HepG2 (cell line): ENCODE results near the gene SERHL2. TPM values are rescaled to one million over a fixed set of nuclear protein-coding genes. Genes with fewer than 3 reads are reported as not detected.

ENCODE experiments used
- AKAP8 ChIP-seq: sonication (generic); formaldehyde crosslinking; IDR thresholded peaks from 2 replicates; pipeline ENCODE4 v1.5.1; 2020; ENCODE audit warnings: mild to moderate bottlenecking, missing genetic modification reagents
- ARHGAP35 ChIP-seq: sonication (generic); formaldehyde crosslinking; IDR thresholded peaks from 2 replicates; pipeline ENCODE4 v1.9.0; 2022; ENCODE audit warnings: mild to moderate bottlenecking, inconsistent platforms, moderate library complexity, missing genetic modification reagents, borderline replicate concordance
- ARNT ChIP-seq: fragments of 450-650 bp; IDR thresholded peaks from 2 replicates; pipeline ENCODE4 v1.6.1; 2017
- ESRRA ChIP-seq: sonication (generic); formaldehyde crosslinking; IDR thresholded peaks from 2 replicates; pipeline ENCODE4 v1.5.1; 2020; ENCODE audit warnings: mild to moderate bottlenecking, low read depth, missing genetic modification reagents
- GABPA ChIP-seq, 2 experiments: IDR thresholded peaks; 2 replicates each; pipeline ENCODE4 v1.6.1; 2011 to 2016; ENCODE audit warnings: low read depth in 2 of 2, low read length in 1 of 2, missing biosample characterization in 1 of 2, missing genetic modification characterization in 1 of 2
- KDM3A ChIP-seq: IDR thresholded peaks from 2 replicates; pipeline ENCODE4 v1.6.1; 2018; ENCODE audit warnings: low read depth, missing compliant biosample characterization
- KDM4B ChIP-seq: sonication (generic); formaldehyde crosslinking; IDR thresholded peaks from 2 replicates; pipeline ENCODE4 v1.4.0; 2020; ENCODE audit warnings: missing genetic modification reagents
- REXO4 ChIP-seq: sonication (generic); formaldehyde crosslinking; IDR thresholded peaks from 2 replicates; pipeline ENCODE4 v1.8.0; 2022; ENCODE audit warnings: missing genetic modification reagents, mild to moderate bottlenecking, borderline replicate concordance
- RFX3 ChIP-seq: IDR thresholded peaks from 2 replicates; pipeline ENCODE4 v1.6.1; 2016; ENCODE audit warnings: missing biosample characterization, missing genetic modification reagents
- SETDB1 ChIP-seq: sonication (generic); formaldehyde crosslinking; IDR thresholded peaks from 2 replicates; pipeline ENCODE4 v1.5.1; 2020; ENCODE audit warnings: missing genetic modification reagents, mild to moderate bottlenecking, borderline replicate concordance
- TEAD2 ChIP-seq: sonication (generic); formaldehyde crosslinking; IDR thresholded peaks from 2 replicates; pipeline ENCODE4 v1.9.0; 2021; ENCODE audit warnings: missing genetic modification reagents
- TOPORS ChIP-seq: sonication (generic); formaldehyde crosslinking; IDR thresholded peaks from 2 replicates; pipeline ENCODE4 v1.8.0; 2023; ENCODE audit warnings: mild to moderate bottlenecking, missing genetic modification reagents
- ZBTB1 ChIP-seq: sonication (generic); formaldehyde crosslinking; IDR thresholded peaks from 2 replicates; pipeline ENCODE4 v1.4.0; 2020; ENCODE audit warnings: missing genetic modification reagents, borderline replicate concordance
- ZC3H13 ChIP-seq: sonication (generic); formaldehyde crosslinking; IDR thresholded peaks from 2 replicates; pipeline ENCODE4 v1.8.1; 2023; ENCODE audit warnings: mild to moderate bottlenecking, missing genetic modification reagents, moderate library complexity
- ZNF609 ChIP-seq: sonication (generic); formaldehyde crosslinking; IDR thresholded peaks from 2 replicates; pipeline ENCODE4 v1.4.0; 2020; ENCODE audit warnings: mild to moderate bottlenecking, missing genetic modification reagents, borderline replicate concordance
- ZNF7 ChIP-seq: IDR thresholded peaks from 2 replicates; pipeline ENCODE4 v1.6.1; 2016; ENCODE audit warnings: missing biosample characterization, missing genetic modification reagents
- ZNF724P ChIP-seq: sonication (generic); formaldehyde crosslinking; IDR thresholded peaks from 2 replicates; pipeline ENCODE4 v1.8.0; 2022; ENCODE audit warnings: missing genetic modification reagents, borderline replicate concordance
- ZNF788 ChIP-seq: sonication (generic); formaldehyde crosslinking; IDR thresholded peaks from 2 replicates; pipeline ENCODE4 v1.5.0; 2020; ENCODE audit warnings: mild to moderate bottlenecking, missing genetic modification reagents, borderline replicate concordance
- ZNF850 ChIP-seq: sonication (generic); formaldehyde crosslinking; conservative IDR thresholded peaks from 2 replicates; pipeline ENCODE4 v1.9.0; 2021; ENCODE audit warnings: mild to moderate bottlenecking, missing genetic modification reagents
- ZNF879 ChIP-seq: sonication (generic); formaldehyde crosslinking; IDR thresholded peaks from 2 replicates; pipeline ENCODE4 v1.8.1; 2023; ENCODE audit warnings: missing genetic modification reagents
- ZSCAN25 ChIP-seq: sonication (generic); formaldehyde crosslinking; IDR thresholded peaks from 2 replicates; pipeline ENCODE4 v1.8.0; 2022; ENCODE audit warnings: mild to moderate bottlenecking, missing genetic modification reagents
- polyA plus RNA-seq, 8 experiments: library from polyadenylated mRNA; depleted of rRNA in 3 of 8; stranded (reverse) in 7 of 8; unstranded in 1 of 8; fragments of >200 nt; fragmentation: Illumina TruSeq in 4 of 8; extraction: Trizol in 4 of 8; gene quantifications; 2 replicates each; pipeline versions ENCODE4 v1.2.1 to v1.2.3, GENCODE V29; 2011 to 2016; ENCODE audit warnings: low read depth in 4 of 8, missing spikeins in 1 of 8, mixed read lengths in 1 of 8; ENCODE audit not compliant: insufficient read depth in 1 of 8
- total RNA-seq, 5 experiments: library from RNA; depleted of rRNA; stranded (reverse); fragments of >200 nt; fragmentation: Illumina TruSeq; extraction: Trizol; gene quantifications; 2 replicates each; pipeline ENCODE4 v1.2.3, GENCODE V29; 2016; ENCODE audit warnings: low read depth in 1 of 5
- TF ChIP-seq, protein P1 (sequence below): IDR thresholded peaks from 2 replicates; pipeline ENCODE4 v1.6.1; 2016; ENCODE audit warnings: low read depth
- TF ChIP-seq, protein P2 (sequence below): sonication (generic); formaldehyde crosslinking; IDR thresholded peaks from 2 replicates; pipeline ENCODE4 v1.4.0; 2020; ENCODE audit warnings: mild to moderate bottlenecking, missing genetic modification reagents

The SERHL2 gene
- total and polyA plus RNA-seq, 2 of the 13 experiments (the other 11 are each of a cell fraction or from before 2014, with no cell fraction given), result 1.0 to 1.8 TPM

GRCh38 chr22:42581762-42582716 is 28.3 kb downstream of the SERHL2 start (continued):
- TF ChIP-seq REXO4 (CRISPR knock-in tag) (no peak), TEAD2 (no peak), SETDB1 (no peak), ZNF609 (no peak), KDM4B (CRISPR knock-in tag) (no peak), ZNF7 (no peak), ZNF724P (CRISPR knock-in tag) (no peak; the same call in 1 of the 2 replicates), TOPORS (CRISPR knock-in tag) (no peak), KDM3A (no peak), ZC3H13 (CRISPR knock-in tag) (peak; percentile 51; the same call in 1 of the 2 replicates), ZNF879 (CRISPR knock-in tag) (no peak), ZSCAN25 (CRISPR knock-in tag) (no peak), AKAP8 (CRISPR knock-in tag) (peak; percentile 92; the same call in 1 of the 2 replicates), ZNF788 (CRISPR knock-in tag) (peak; percentile 56; the same call in 1 of the 2 replicates), RFX3 (CRISPR knock-in tag) (no peak), ZNF850 (no peak), ESRRA (no peak), ZBTB1 (CRISPR knock-in tag) (no peak), ARNT (no peak), ARHGAP35 (no peak; the same call in 1 of the 2 replicates), GABPA (IDR thresholded peaks at IDR 0.05; ENCODE audit: low read depth, low read length) (no peak), GABPA (CRISPR knock-in tag; IDR thresholded peaks at IDR 0.05; ENCODE audit: low read depth) (no peak)
- TF ChIP-seq, protein P1, sequence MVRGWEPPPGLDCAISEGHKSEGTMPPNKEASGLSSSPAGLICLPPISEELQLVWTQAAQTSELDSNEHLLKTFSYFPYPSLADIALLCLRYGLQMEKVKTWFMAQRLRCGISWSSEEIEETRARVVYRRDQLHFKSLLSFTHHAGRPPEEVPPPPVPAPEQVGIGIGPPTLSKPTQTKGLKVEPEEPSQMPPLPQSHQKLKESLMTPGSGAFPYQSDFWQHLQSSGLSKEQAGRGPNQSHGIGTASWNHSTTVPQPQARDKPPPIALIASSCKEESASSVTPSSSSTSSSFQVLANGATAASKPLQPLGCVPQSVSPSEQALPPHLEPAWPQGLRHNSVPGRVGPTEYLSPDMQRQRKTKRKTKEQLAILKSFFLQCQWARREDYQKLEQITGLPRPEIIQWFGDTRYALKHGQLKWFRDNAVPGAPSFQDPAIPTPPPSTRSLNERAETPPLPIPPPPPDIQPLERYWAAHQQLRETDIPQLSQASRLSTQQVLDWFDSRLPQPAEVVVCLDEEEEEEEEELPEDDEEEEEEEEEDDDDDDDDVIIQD, result no peak
- TF ChIP-seq, protein P2, sequence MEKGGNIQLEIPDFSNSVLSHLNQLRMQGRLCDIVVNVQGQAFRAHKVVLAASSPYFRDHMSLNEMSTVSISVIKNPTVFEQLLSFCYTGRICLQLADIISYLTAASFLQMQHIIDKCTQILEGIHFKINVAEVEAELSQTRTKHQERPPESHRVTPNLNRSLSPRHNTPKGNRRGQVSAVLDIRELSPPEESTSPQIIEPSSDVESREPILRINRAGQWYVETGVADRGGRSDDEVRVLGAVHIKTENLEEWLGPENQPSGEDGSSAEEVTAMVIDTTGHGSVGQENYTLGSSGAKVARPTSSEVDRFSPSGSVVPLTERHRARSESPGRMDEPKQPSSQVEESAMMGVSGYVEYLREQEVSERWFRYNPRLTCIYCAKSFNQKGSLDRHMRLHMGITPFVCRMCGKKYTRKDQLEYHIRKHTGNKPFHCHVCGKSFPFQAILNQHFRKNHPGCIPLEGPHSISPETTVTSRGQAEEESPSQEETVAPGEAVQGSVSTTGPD (CRISPR knock-in tag), result no peak
